ENCODE data around the gene RTTN.

- TF ChIP-seq CTCF (IDR thresholded peaks at IDR 0.05) (no peak), SIN3A (IDR thresholded peaks at IDR 0.05; ENCODE audit: borderline replicate concordance, insufficient read depth, low read depth, low read length) (no peak), POLR2AphosphoS5 (IDR thresholded peaks at IDR 0.05; ENCODE audit: low read depth, low read length) (no peak)
Observed at GRCh38 chr18:70044632-70045031, 160.9 kb downstream of the RTTN start.
